GM13976 (cell line): ENCODE results near the gene MAP3K8.
A peak's percentile ranks its signal among the peaks of the same experiment; 100 is the strongest.

Source experiments
- DNase-seq: peaks from one replicate; pipeline ENCODE4 v3.0.0; 2012; ENCODE audit warnings: low spot score
- in situ Hi-C: fragments of 300-500 bp; cut with MboI; formaldehyde crosslinking; loops from one replicate; pipeline ENCODE4 v1.12.0; 2022; ENCODE audit warnings: low sequenced_read_pairs, mixed read lengths, inconsistent platforms; ENCODE audit not compliant: unreplicated experiment
- TF ChIP-seq, protein P1 (sequence below): IDR thresholded peaks from 2 replicates; pipeline ENCODE4 v1.5.1; 2012; ENCODE audit warnings: borderline replicate concordance, mild to moderate bottlenecking; ENCODE audit not compliant: insufficient read depth; ENCODE audit errors: extremely low read depth, missing control alignments, control extremely low read depth

Gene MAP3K8

DNA sequence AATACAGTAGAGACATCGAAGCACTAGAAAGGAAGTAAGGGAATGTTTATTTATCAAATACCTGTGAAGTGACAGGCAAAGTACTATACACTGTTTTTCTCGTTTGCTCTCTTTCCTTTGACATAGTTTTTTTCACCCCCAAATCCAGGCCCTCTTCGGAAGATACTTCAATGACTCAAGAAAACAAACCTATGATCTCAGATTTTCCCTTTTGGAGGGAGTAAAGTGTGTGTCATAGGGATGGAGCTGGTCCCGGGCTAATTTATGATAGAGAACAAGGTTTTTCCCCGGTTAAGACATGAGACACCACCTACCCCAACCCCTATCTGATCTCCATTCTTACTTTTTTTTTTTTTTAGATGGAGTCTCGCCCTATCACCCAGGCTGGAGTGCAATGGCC lies 61.7 kb downstream of the MAP3K8 start:
- in situ Hi-C loops, result no loop called here
- TF ChIP-seq, protein P1, sequence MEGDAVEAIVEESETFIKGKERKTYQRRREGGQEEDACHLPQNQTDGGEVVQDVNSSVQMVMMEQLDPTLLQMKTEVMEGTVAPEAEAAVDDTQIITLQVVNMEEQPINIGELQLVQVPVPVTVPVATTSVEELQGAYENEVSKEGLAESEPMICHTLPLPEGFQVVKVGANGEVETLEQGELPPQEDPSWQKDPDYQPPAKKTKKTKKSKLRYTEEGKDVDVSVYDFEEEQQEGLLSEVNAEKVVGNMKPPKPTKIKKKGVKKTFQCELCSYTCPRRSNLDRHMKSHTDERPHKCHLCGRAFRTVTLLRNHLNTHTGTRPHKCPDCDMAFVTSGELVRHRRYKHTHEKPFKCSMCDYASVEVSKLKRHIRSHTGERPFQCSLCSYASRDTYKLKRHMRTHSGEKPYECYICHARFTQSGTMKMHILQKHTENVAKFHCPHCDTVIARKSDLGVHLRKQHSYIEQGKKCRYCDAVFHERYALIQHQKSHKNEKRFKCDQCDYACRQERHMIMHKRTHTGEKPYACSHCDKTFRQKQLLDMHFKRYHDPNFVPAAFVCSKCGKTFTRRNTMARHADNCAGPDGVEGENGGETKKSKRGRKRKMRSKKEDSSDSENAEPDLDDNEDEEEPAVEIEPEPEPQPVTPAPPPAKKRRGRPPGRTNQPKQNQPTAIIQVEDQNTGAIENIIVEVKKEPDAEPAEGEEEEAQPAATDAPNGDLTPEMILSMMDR, result no peak
- no peak for DNase-seq

DNA sequence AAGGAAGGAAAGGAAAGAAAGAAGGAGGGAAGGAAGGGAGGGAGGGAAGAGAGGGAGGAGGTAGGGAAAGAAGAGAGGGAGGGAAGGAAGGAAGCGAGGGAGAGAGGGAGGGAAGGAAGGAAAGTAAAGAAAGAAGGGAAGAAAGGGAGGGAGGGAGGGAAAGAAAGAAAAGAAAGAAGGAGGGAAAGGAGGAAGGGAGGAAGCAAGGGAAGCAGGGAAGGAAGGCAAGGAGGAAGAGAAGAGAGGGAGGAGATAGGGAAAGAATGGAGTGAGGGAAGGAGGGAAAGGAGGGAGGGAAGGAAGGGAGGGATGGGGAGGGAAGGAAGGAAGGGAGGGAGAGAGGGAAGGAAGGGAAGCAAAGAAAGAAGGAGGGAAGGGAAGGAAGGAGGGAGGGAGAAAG lies 65.8 kb downstream of the MAP3K8 start:
- DNase-seq, result no peak
- in situ Hi-C loops, result no loop called here
- TF ChIP-seq, protein P1, result no peak

DNA sequence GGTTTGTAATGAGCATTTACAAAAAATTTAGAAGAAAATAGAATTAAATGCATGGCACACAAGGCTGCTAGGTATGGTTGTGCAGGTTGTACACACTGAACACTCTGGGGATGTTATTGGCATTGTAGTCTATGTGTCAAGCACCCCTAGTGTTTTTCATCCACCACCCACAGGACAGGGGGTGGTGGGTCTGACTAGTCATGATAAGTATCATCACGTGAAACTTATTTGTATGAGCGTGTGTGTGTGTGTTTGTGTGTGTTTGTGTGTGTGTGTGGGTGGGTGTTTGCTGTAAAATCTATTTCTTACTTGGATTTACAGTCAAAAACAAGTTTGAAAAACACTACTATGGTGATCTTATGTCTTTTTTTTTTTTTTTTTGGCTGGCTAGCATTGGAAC lies 66.5 kb downstream of the MAP3K8 start:
- TF ChIP-seq, protein P1, result no peak
- DNase-seq, result no peak
- in situ Hi-C loops, result no loop called here

DNA sequence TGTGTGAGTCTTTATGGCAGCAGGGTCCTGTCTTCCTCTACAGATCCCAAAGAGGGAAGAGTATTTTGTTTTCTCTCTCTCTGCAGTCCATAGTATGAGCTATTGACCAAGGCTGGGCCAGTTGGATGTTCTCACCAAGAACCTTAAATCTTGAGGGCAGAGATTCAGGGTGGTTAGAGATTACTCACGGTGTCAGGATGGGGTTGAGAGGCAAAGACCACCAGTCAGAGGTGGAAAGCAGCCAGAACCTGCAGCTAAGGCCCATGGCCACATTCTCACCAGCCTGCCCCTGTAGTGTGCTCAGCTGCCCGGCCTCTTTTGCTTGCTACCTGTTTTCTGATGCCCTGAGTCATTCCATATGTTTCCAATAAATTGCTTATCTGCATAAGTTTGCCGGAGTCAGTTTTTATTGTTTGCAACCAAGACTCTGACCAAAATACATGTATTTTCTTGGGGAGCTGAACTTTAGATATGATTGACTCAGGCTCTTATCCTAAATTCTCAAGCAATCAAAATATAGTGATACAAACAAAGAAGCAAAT lies 67.0 kb downstream of the MAP3K8 start:
- DNase-seq, result no peak
- in situ Hi-C loops, result no loop called here
- TF ChIP-seq, protein P1, result no peak

DNA sequence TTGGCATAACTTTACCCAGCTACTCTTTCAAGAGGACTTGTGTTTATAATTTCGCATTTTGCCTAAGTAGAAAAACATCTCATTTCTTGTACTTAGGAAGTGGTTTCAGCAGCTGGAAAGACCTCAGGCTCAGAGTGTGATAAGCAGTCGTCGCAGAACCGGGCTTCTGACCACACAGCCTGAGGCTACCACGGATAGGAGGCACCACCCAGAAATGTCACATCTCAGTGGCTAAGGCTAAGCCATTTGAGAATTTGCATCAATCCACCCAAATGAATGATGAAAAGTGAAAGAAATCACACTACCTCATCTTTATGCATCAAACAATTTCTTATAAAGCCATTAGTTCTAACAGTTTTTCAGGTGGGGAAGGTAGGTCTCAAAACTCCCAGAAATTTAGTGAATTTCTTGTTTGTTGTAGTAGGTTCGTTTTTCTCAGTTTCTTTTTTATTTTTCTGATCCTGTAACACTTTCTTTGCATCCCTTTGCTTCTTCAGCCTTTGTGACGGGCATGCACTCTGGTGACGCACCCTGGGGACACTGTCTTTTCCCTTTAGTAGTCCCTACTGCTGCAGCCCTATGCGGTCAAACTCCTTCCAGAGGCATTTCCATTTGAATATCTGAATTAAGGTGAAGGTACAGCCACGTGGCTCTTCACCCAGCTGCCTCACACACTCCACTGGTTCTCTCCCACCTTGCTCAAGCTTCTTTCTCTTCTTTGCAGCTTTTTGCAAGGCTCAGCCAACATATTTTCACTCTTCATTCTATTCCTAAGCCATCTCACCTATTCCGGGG lies 68.5 kb downstream of the MAP3K8 start:
- TF ChIP-seq, protein P1, result no peak
- DNase-seq, result peak; percentile 47
- in situ Hi-C loops, result no loop called here

DNA sequence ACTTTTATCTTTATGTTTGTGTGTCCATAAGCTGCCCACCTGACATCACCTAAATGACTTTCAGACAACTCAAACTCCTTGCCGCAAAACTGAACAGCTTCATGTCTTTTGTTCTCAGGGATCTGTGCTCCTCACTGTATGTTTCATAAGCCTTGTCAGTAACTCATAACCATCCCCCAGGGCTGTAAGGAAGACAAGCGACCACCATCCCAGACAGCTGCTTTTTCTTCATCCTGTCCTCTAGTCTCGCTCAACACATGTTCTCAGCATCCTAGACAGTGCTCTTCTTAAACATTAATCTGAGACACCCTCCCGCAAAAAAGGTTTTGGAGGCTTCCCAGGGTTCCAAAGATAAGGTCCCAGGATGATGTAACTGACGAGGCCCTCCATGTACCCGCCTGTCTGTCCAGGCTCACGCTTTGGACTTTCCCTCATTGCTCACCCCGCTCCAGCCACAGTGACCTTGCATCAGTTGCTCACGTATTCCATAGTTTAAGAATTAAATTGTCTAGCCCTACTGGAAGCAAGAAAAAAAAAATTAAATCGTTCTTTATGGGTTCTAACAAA lies 69.8 kb downstream of the MAP3K8 start:
- in situ Hi-C loops, result no loop called here
- no peak for DNase-seq
- TF ChIP-seq, protein P1, result no peak
